ENCODE results near the gene CD9.

Gene CD9

GRCh38 chr12:6229224-6230218, 29.3 kb downstream of the CD9 start:
- CTCF ChIA-PET: interaction anchor here (0.8 to 2.0 kb wide), 2 partner anchors 35 to 55 kb away, joined by 4 to 11 read pairs; no protein-coding TSS in a partner anchor
- DNase-seq (ENCODE audit: extremely low spot score): no peak
- TF ChIP-seq ELF4 (IDR thresholded peaks at IDR 0.05): no peak
- TF ChIP-seq, protein P1, sequence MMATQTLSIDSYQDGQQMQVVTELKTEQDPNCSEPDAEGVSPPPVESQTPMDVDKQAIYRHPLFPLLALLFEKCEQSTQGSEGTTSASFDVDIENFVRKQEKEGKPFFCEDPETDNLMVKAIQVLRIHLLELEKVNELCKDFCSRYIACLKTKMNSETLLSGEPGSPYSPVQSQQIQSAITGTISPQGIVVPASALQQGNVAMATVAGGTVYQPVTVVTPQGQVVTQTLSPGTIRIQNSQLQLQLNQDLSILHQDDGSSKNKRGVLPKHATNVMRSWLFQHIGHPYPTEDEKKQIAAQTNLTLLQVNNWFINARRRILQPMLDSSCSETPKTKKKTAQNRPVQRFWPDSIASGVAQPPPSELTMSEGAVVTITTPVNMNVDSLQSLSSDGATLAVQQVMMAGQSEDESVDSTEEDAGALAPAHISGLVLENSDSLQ (IDR thresholded peaks at IDR 0.05): no peak
- peak; percentile 40; the same call in 1 of the 2 replicates for TF ChIP-seq ZNF384 (IDR thresholded peaks at IDR 0.05)
- TF ChIP-seq ARNT (IDR thresholded peaks at IDR 0.05): no peak
- no peak for TF ChIP-seq NFRKB (IDR thresholded peaks at IDR 0.05)
- POLR2A ChIA-PET: interaction anchor here (0.7 kb wide), 1 partner anchor 37 kb away, joined by 3 read pairs; no protein-coding TSS in a partner anchor

DNA sequence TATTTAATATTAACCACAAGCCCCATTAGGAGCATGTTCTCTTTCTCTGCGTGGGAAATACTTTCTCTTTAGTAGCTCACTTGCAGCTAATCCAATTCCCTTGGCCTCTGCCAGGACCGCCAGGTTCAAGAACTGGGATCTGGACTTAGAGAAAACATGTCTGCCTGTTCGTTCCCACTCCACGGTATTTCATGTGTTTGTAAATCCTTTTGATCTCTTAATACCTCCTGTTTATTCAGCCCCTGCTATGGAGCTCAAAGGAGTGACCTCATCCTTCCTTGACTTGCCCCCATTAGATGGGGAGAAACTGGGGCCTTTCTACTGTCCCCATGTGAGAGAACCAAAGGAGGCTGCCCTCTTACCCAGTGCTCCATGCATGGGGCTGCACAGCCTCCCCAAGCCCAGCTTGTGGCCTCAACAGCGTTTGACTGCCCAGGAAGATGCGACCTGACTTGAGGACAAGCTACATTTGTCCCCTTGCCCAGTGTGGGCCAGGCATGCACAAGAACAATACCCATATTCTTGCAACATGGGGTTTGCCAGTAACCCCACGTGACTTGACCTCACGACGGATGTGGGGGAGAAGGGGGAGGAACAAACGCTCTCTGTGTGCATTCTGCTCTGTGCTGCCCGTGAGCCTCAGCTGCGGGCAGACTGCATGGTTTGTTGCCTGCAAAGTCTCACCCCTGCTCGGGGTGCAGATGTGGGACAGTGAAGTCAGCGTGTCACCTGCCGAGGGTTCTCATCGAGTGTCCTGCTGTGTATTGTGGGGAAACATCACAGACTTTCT, 30.3 kb downstream of the CD9 start:
- TF ChIP-seq FOXM1 (IDR thresholded peaks at IDR 0.05; ENCODE audit: borderline replicate concordance): no peak
- TF ChIP-seq FOXA1 (IDR thresholded peaks at IDR 0.05): no peak
- TF ChIP-seq CTBP1 (IDR thresholded peaks at IDR 0.05; ENCODE audit: borderline replicate concordance): no peak
- no peak for TF ChIP-seq ELF4 (IDR thresholded peaks at IDR 0.05)
- TF ChIP-seq BHLHE40 (IDR thresholded peaks at IDR 0.05; ENCODE audit: borderline replicate concordance): no peak
- TF ChIP-seq, protein P1 (IDR thresholded peaks at IDR 0.05): no peak
- no peak for TF ChIP-seq SP1 (IDR thresholded peaks at IDR 0.05)
- no peak for TF ChIP-seq SUZ12 (IDR thresholded peaks at IDR 0.05)
- TF ChIP-seq HDGF (IDR thresholded peaks at IDR 0.05; ENCODE audit: borderline replicate concordance): no peak
- no peak for TF ChIP-seq ZNF384 (IDR thresholded peaks at IDR 0.05)
- ChIA-PET CTCF (interaction anchor here (0.8 kb wide), 1 partner anchor 54 kb away, joined by 4 read pairs; no protein-coding TSS in a partner anchor), POLR2A (interaction anchor here (0.7 kb wide), 1 partner anchor 36 kb away, joined by 3 read pairs; no protein-coding TSS in a partner anchor)
- no peak for DNase-seq (ENCODE audit: extremely low spot score)

GRCh38 chr12:6231359-6232268, 31.4 kb downstream of the CD9 start:
- CTCF ChIA-PET: interaction anchor here (1.2 kb wide), 1 partner anchor 14 kb away, joined by 3 read pairs; no protein-coding TSS in a partner anchor
- TF ChIP-seq BHLHE40 (IDR thresholded peaks at IDR 0.05; ENCODE audit: borderline replicate concordance) (no peak), TARDBP (IDR thresholded peaks at IDR 0.05) (no peak), FOXK2 (IDR thresholded peaks at IDR 0.05) (no peak), CTBP1 (IDR thresholded peaks at IDR 0.05; ENCODE audit: borderline replicate concordance) (no peak), FOXM1 (IDR thresholded peaks at IDR 0.05; ENCODE audit: borderline replicate concordance) (no peak), L3MBTL2 (conservative IDR thresholded peaks at IDR 0.05) (no peak), SP1 (IDR thresholded peaks at IDR 0.05) (no peak), NFRKB (IDR thresholded peaks at IDR 0.05) (no peak), ELF4 (IDR thresholded peaks at IDR 0.05) (no peak), ARNT (IDR thresholded peaks at IDR 0.05) (no peak), ZNF384 (IDR thresholded peaks at IDR 0.05) (no peak), HDGF (IDR thresholded peaks at IDR 0.05; ENCODE audit: borderline replicate concordance) (no peak), FOXA1 (IDR thresholded peaks at IDR 0.05) (no peak)
- POLR2A ChIA-PET: no interaction called here
- DNase-seq (ENCODE audit: extremely low spot score): no peak

DNA sequence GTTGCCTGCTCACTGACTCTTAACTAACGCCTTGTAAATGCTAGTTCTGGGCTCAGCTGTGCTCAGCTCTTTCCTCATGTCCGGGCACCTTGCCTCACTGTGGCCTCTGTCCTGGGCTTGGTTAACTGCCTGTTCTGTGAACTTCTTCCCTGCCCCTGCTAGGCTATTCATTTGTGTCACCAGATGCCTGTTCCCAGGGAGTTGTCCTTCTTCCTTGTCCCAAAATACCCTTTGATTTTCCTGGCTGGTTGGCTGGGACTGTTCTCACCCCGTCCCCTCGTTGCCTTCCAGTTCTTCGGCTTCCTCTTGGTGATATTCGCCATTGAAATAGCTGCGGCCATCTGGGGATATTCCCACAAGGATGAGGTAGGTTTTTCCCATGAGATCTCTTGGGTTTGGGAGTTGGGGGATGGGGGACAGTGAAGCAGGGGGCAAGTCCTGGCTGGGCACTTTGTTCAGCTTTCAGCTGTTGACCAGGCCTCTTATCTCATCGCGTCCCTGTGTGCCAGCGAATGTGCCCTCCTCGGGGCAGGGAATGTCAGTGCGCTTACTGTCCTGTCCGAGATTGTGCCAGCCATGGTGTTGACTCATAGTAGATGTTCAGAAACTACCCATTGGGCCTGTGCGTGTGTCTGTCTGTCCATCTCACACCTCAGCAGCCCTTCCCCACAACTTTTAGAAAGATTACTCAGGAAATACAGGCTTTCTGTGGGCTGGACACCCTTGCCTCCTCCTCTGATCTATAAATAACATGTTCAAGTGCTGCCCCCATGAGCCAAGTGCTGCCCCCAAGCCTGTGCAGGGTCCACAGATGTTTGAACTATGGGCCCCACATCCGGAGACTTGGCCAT, 33.1 kb downstream of the CD9 start:
- no peak for DNase-seq (ENCODE audit: extremely low spot score)
- TF ChIP-seq CTBP1 (IDR thresholded peaks at IDR 0.05; ENCODE audit: borderline replicate concordance) (no peak), NFRKB (IDR thresholded peaks at IDR 0.05) (no peak), BHLHE40 (IDR thresholded peaks at IDR 0.05; ENCODE audit: borderline replicate concordance) (no peak), ELF4 (IDR thresholded peaks at IDR 0.05) (no peak), FOXM1 (IDR thresholded peaks at IDR 0.05; ENCODE audit: borderline replicate concordance) (no peak), SUZ12 (IDR thresholded peaks at IDR 0.05) (no peak)
- TF ChIP-seq, protein P1 (IDR thresholded peaks at IDR 0.05): no peak
- ChIA-PET CTCF (interaction anchor here (1.2 to 1.6 kb wide), 2 partner anchors 16 to 38 kb away, joined by 3 to 4 read pairs; no protein-coding TSS in a partner anchor), POLR2A (no interaction called here)

All from HEK293T (cell line).